GM18858 (cell line): ENCODE results near the gene OR14J1.
"Not testable (repeated sequence)": the region's sequence is repeated elsewhere in the genome, so short reads cannot be mapped to it uniquely, and the experiment has no call there.

Source experiments
- ATAC-seq: cut with Tn5 transposase; IDR thresholded peaks from one replicate; pipeline ENCODE4 v1.9.1; 2021; ENCODE audit not compliant: unreplicated experiment

OR14J1 gene, protein sequence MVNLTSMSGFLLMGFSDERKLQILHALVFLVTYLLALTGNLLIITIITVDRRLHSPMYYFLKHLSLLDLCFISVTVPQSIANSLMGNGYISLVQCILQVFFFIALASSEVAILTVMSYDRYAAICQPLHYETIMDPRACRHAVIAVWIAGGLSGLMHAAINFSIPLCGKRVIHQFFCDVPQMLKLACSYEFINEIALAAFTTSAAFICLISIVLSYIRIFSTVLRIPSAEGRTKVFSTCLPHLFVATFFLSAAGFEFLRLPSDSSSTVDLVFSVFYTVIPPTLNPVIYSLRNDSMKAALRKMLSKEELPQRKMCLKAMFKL

GRCh38 chr6:29301316-29301715 is at the start of gene OR14J1:
Gene OR14J1 (plus strand): TSS chr6:29301701. CDS start chr6:29306690, 4,989 bp downstream.
- ATAC-seq: no peak

DNA sequence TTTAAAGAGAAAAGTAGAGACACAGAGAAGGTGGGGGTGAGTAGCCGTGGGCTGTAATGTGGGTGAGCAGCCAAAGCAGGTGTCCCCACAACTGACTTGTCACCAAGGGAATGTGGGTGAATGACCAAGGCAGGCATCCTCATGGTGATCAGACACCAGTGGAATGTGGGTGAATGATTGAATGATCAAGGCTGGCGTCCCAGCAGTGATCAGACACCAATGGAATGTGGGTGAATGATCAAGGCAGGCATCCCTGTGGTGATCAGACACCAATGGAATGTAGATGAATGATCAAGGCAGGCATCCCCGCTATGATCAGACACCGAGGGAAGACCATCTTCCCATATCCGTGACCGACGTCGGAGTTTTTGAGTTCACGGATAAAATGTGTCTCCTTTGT is 49.8 kb upstream of the OR14J1 start:
- no peak for ATAC-seq

DNA sequence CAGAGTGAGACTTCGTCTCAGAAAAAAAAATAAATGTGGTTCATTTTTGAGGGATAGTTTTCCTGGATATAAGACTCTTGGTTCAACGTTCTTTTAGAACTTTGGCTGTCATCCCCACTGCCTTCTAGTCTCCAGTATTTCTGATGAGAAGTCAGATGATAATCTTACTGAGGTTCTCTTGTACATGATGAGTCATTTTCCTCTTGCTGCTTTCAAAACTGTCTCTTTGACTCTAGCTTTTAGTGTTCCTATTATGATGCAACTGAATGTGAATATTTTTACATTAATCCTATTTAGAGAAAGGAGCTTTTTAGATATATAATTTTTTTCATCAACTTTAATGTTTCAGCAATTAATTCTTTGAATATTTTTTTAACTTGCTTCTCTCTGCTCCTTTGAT is 46.0 kb upstream of the OR14J1 start:
- ATAC-seq: no peak

- ATAC-seq: no peak
Observed at GRCh38 chr6:29259721-29260120, 41.8 kb upstream of the OR14J1 start.

- no peak for ATAC-seq
Observed at GRCh38 chr6:29263001-29263400, 38.5 kb upstream of the OR14J1 start.

DNA sequence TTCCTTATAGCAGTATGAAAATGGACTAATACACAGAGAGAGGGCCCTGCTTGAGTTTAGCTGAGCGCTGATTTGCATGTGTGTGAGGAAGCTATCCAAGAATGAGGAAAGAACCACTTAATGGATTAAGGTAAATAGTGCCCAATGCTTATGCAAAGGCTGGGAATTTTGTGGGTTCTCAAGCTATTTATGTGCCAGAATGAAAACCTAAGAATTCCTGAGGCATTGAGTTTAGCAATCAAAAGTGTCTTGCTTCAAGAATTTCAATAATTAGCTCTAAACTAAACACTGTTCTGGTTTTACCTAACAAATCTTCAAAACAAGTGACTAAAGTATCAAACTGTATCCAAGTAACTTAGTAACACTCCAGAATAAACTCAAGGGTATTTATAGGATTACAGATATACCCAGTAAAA is 7.0 kb upstream of the OR14J1 start:
- ATAC-seq: no peak

DNA sequence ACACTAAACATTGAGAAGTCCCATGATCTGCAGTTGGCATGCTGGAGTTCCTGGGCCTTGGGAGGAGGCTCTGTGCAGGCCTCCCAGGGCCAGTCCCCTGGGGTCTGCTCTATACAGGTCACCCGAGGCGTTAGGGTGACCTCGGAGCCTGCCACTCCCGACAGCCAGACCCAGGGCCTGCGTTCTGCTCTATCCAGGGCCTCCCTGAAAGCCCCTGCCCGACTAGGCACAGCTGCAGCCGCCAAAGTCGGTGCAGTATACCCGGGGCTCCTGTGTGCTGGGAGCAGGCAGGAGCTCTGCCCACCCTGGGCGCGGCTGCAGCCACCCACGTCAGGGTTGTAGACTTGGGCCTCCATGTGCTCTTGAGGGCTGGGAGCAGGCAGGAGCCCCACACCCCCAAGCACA is 6.3 kb upstream of the OR14J1 start:
- ATAC-seq: no peak

DNA sequence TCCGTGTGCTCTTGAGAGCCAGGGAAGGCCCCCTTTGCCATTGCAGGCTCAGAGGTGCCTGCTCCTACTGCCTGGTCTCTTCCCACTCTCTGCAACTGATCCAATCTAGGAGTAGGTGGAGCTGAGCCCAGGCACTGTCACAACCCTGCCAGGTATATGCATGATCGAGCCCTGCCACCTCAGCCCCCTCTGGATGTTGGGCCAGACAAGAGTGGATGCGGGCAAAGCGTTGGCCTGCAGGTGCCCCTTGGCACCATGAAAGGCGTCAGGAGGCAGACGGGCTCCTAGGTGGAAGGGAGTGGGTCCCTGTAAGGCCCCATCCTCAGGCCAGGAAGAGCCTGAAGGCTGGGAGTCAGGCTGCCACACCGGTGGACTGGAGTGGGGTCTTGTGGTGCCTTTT is 5.9 kb upstream of the OR14J1 start:
- ATAC-seq: no peak

DNA sequence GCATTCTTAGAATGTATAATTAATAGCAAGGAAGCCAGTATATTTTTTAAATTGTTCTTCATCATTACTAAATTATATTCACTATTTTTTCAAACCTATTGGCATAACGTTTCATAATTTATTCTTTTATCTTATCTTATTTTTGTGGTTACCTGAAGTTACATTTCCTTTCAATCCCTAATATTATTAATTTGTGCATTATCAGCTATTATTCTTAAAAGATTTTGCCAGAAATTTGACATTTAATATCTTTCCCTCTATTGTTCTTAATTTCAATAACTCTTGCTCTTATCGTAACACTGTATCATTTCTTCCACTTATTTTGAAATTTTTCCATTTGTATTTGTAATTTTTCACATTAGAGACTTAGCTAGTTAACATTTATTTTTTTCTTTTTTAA is 18.4 kb downstream of the OR14J1 start:
- ATAC-seq: no peak

DNA sequence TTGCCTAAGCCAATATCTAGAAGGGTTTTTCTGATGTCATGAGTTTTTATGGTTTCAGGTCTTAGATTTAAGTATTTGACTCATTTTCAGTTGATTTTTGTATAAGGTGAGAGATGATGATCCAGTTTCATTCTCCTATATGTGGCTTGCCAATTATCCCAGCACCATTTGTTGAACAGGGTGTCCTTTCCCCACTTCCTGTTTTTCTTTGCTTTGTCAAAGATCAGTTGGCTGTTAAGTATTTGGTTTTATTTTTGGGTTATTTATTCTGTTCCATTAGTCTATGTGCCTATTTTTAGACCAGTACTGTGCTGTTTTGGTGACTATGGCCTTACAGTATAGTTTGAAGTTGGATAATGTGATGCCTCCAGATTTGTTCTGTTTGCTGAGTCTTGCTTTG is 21.8 kb downstream of the OR14J1 start:
- not testable (repeated sequence) for ATAC-seq

DNA sequence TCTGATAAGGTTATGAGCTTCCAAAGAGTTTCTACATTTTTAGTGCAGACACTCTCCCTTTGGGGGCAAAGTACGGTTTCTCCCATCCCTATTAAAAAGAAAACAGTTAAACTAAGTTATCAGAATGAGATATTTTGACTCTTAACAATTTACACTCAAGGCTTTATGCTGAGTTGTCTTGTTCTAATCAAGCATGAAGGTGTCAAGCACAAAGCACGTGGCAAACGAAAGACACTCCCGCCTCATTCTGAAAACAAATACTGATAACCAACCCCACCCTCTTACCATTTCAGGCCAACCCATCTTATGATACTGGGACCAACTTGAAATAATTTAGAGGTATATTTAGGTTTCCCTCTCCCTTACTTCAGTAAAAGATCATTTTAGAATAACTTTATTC is 24.3 kb downstream of the OR14J1 start:
- ATAC-seq: no peak

GRCh38 chr6:29332676-29333075 is 31.2 kb downstream of the OR14J1 start:
- ATAC-seq: no peak

DNA sequence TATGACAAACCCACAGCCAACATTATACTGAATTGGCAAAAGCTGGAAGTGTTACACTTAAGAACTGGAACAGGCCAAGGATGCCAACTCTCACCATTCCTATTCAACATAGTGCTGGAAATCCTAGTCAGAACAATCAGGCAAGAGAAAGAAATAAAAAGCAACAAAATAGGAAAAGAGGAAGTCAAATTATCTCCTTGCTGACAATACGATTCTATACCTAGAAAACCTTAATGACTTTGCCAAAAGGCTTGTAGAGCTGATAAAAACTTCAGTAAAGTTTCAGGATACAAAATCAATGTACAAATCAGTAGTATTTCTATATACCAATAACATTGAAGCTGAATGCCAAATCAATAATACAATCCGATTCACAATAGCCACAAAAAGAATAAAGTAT is 34.8 kb downstream of the OR14J1 start:
- ATAC-seq: no peak

DNA sequence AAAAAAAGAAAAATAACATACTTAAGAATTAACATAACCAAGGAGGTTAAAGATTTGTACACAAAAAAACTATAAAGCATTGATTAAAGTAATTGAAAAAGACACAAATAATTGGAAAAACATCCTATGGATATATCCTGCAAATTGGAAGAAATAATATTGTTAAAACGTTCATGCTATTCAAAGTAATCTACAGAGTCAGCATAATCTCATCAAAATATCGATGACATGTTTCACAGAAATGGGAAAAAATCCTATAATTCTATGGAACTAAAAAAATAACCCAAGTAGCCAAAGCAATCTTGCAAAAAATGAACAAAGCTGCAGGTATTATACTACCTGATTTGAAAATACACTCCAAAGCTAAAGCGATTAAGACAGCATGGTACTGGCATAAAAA is 43.9 kb downstream of the OR14J1 start:
- ATAC-seq: no peak

GRCh38 chr6:29349348-29349747 is 47.8 kb downstream of the OR14J1 start:
- ATAC-seq: not testable (repeated sequence)

GRCh38 chr6:29354980-29355379 is 53.5 kb downstream of the OR14J1 start:
- ATAC-seq: no peak

- no peak for ATAC-seq
Observed at GRCh38 chr6:29355603-29356002, 54.1 kb downstream of the OR14J1 start.
